Colonic mucosa (tissue), 4 donors: ENCODE measurements around the gene CDK11A. TPM values are rescaled to one million over a fixed set of nuclear protein-coding genes. Genes with fewer than 3 reads are reported as not detected.

Experiments
- DNase-seq: peaks from one replicate; pipeline ENCODE4 v3.0.0-alpha.2; 2020
- H3K27ac ChIP-seq: fragments of 200-600 bp; one replicate; pipeline ENCODE4 v1.8.0; 2021
- H3K27me3 ChIP-seq: fragments of 200-600 bp; one replicate; pipeline ENCODE4 v1.8.0; 2021
- H3K36me3 ChIP-seq: fragments of 200-600 bp; one replicate; pipeline ENCODE4 v1.8.0; 2021
- H3K4me1 ChIP-seq: fragments of 200-600 bp; one replicate; pipeline ENCODE4 v1.8.0; 2021; ENCODE audit warnings: mild to moderate bottlenecking
- H3K4me3 ChIP-seq: fragments of 200-600 bp; one replicate; pipeline ENCODE4 v1.8.0; 2021
- H3K9ac ChIP-seq, 2 donors: one replicate each; pipeline ENCODE4 v1.7.0; 2013; ENCODE audit warnings: control low read depth in 2 of 2, low read depth in 2 of 2, low read length in 2 of 2
- H3K9me3 ChIP-seq: fragments of 200-600 bp; one replicate; pipeline ENCODE4 v1.8.0; 2021
- CTCF ChIP-seq: fragments of 200-600 bp; IDR thresholded peaks from one replicate; pipeline ENCODE4 v1.8.0; 2022; ENCODE audit warnings: antibody characterized with exemption, mild to moderate bottlenecking
- intact Hi-C: fragments of 100-400 bp; cut with DNase I; formaldehyde crosslinking; loops from one replicate; pipeline ENCODE4 v1.14.1; 2022
- total RNA-seq, 2 donors: library from RNA; stranded (reverse); fragmentation: NEBNext Ultra II Directional in 1 of 2; extraction: Animal tissue kit (Norgen Biotek cat#: 25700) in 1 of 2; gene quantifications; one replicate each; pipeline ENCODE4 v1.2.1, GENCODE V29; 2021
- donor health status: healthy.
- donor health status: DM: no; HTN: no; CAD: no.
- donor health status: DM: no; HTN: no; CAD: no.

Gene CDK11A
- total RNA-seq, 2 donors from 2014 or later: 52.2 to 58.5 TPM

- Histone ChIP-seq H3K4me1 (no peaks in the 10 kb centered on the region), H3K9ac (no peak overlapping the region), H3K9me3 (no peaks in the 10 kb centered on the region), H3K27me3 (no peaks in the 10 kb centered on the region), H3K4me3 (no peak overlapping the region), H3K36me3 (no peaks in the 10 kb centered on the region), H3K27ac (no peak overlapping the region)
- intact Hi-C loops: no loop called here
- TF ChIP-seq CTCF: no peak
- no peak for DNase-seq
Measured at GRCh38 chr1:1684031-1684681, 40.0 kb downstream of the CDK11A start.

- Histone ChIP-seq H3K9ac (no peak overlapping the region), H3K4me3 (no peak overlapping the region), H3K27ac (no peak overlapping the region), H3K4me1 (peaks cover 3% of the 10 kb centered on the region), H3K27me3 (no peaks in the 10 kb centered on the region), H3K36me3 (no peaks in the 10 kb centered on the region), H3K9me3 (no peaks in the 10 kb centered on the region)
- no peak for TF ChIP-seq CTCF
- intact Hi-C loops: no loop called here
- DNase-seq: no peak
Measured at GRCh38 chr1:1683104-1683905, 40.9 kb downstream of the CDK11A start.

GRCh38 chr1:1680912-1681273 lies 43.3 kb downstream of the CDK11A start:
- DNase-seq: peak; percentile 52
- intact Hi-C loops: no loop called here
- Histone ChIP-seq H3K36me3 (no peaks in the 10 kb centered on the region), H3K9me3 (no peaks in the 10 kb centered on the region), H3K27ac (no peak overlapping the region), H3K4me3 (no peak overlapping the region), H3K4me1 (peaks cover 10% of the 10 kb centered on the region), H3K9ac (no peak overlapping the region), H3K27me3 (no peaks in the 10 kb centered on the region)
- no peak for TF ChIP-seq CTCF

- H3K9me3 ChIP-seq: no peaks in the 10 kb centered on the region
- DNase-seq: no peak
Measured at GRCh38 chr1:1680031-1680911, 43.9 kb downstream of the CDK11A start.

More at GRCh38 chr1:1680031-1680911, 43.9 kb downstream of the CDK11A start:
- H3K27ac ChIP-seq: no peak overlapping the region
- H3K4me3 ChIP-seq: no peak overlapping the region
- no peak for TF ChIP-seq CTCF
- intact Hi-C loops: no loop called here
- no peak overlapping the region for H3K9ac ChIP-seq
- H3K4me1 ChIP-seq: peaks cover 10% of the 10 kb centered on the region
- H3K36me3 ChIP-seq: no peaks in the 10 kb centered on the region
- H3K27me3 ChIP-seq: no peaks in the 10 kb centered on the region
